SK-N-SH treated with all-trans-retinoic acid at 6 μM for 48 hours (cell line): ENCODE data around the gene TAPT1.

Source experiments
- ESRRG ChIP-seq: fragments of 250-450 bp; sonication (Bioruptor Pico); IDR thresholded peaks from 2 replicates; pipeline ENCODE4 v1.6.1; 2021; ENCODE audit warnings: mild to moderate bottlenecking
- GLIS3 ChIP-seq: fragments of 250-450 bp; sonication (Bioruptor Pico); IDR thresholded peaks from 2 replicates; pipeline ENCODE4 v1.5.0; 2020; ENCODE audit warnings: mild to moderate bottlenecking, moderate library complexity
- ISL1 ChIP-seq: fragments of 250-450 bp; sonication (Bioruptor Pico); IDR thresholded peaks from 2 replicates; pipeline ENCODE4 v2.1.2; 2022; ENCODE audit warnings: mild to moderate bottlenecking, moderate library complexity
- OSR1 ChIP-seq: fragments of 250-450 bp; sonication (Bioruptor Pico); IDR thresholded peaks from 2 replicates; pipeline ENCODE4 v1.8.0; 2022; ENCODE audit warnings: moderate library complexity, mild to moderate bottlenecking, inconsistent platforms
- RARB ChIP-seq: fragments of 250-450 bp; sonication (Bioruptor Pico); IDR thresholded peaks from 2 replicates; pipeline ENCODE4 v1.8.0; 2021; ENCODE audit warnings: mild to moderate bottlenecking, moderate library complexity
- SNAI2 ChIP-seq: fragments of 250-450 bp; sonication (Bioruptor Pico); IDR thresholded peaks from 2 replicates; pipeline ENCODE4 v1.5.0; 2020; ENCODE audit warnings: mild to moderate bottlenecking, moderate library complexity
- TCF4 ChIP-seq: fragments of 250-450 bp; sonication (Bioruptor Pico); IDR thresholded peaks from 2 replicates; pipeline ENCODE4 v1.8.0; 2021; ENCODE audit warnings: mild to moderate bottlenecking, moderate library complexity, borderline replicate concordance
- TOX ChIP-seq: fragments of 250-450 bp; sonication (Bioruptor Pico); IDR thresholded peaks from 2 replicates; pipeline ENCODE4 v1.8.0; 2021; ENCODE audit warnings: mild to moderate bottlenecking, moderate library complexity, borderline replicate concordance
- ZFP3 ChIP-seq: fragments of 250-450 bp; sonication (Bioruptor Pico); IDR thresholded peaks from 2 replicates; pipeline ENCODE4 v1.5.0; 2020; ENCODE audit warnings: mild to moderate bottlenecking, moderate library complexity
- ZFP30 ChIP-seq: fragments of 450-650 bp; formaldehyde crosslinking; IDR thresholded peaks from 2 replicates; pipeline ENCODE4 v1.5.0; 2022; ENCODE audit warnings: mild to moderate bottlenecking, moderate library complexity
- ZNF70 ChIP-seq: fragments of 450-650 bp; formaldehyde crosslinking; IDR thresholded peaks from 2 replicates; pipeline ENCODE4 v1.5.0; 2020; ENCODE audit warnings: mild to moderate bottlenecking, moderate library complexity
- TF ChIP-seq, protein P1 (sequence below): fragments of 250-450 bp; sonication (Bioruptor Pico); IDR thresholded peaks from 2 replicates; pipeline ENCODE4 v1.5.1; 2020; ENCODE audit warnings: low read depth, mild to moderate bottlenecking, moderate library complexity
- TF ChIP-seq, protein P2 (sequence below): fragments of 250-450 bp; sonication (Bioruptor Pico); IDR thresholded peaks from 2 replicates; pipeline ENCODE4 v1.8.0; 2021; ENCODE audit warnings: low read depth, mild to moderate bottlenecking, moderate library complexity, borderline replicate concordance

DNA sequence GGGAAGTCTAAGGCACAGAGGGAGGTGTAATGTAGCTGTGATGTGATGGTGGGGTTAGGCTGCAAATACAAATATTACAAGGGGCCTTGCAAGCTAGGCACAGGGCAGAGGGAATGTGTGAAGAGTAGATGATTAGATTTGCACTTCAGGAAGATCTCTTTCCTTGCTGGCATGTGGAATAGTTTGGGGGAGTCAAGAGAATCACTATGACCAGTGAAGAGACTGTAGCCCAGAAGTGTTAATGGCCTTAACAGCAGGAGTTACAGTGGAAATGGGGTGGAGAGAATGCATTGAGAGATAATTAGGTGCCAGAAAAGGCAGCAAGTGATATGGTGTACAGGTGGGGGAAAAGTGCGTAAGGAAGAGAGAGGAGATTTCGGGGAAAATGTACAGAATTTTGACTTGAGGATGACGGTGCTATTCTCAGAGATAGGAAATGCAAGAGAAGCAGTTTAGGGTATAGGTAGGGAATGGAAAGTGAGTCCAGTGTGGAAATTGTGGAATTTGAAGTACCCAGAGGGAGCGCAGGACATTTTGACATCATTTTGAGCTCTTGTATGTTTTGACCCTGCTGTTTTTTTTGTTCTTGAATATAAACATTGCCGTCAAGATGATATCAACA, 10.2 kb upstream of the TAPT1 start:
- TF ChIP-seq ESRRG (CRISPR knock-in tag) (no peak), ISL1 (CRISPR knock-in tag) (no peak), TOX (no peak), ZFP3 (no peak), ZFP30 (CRISPR knock-in tag) (no peak), OSR1 (CRISPR knock-in tag) (no peak), TCF4 (CRISPR knock-in tag) (no peak), RARB (CRISPR knock-in tag) (no peak), ZNF70 (CRISPR knock-in tag) (no peak), GLIS3 (CRISPR knock-in tag) (no peak), SNAI2 (CRISPR knock-in tag) (no peak)
- TF ChIP-seq, protein P1, sequence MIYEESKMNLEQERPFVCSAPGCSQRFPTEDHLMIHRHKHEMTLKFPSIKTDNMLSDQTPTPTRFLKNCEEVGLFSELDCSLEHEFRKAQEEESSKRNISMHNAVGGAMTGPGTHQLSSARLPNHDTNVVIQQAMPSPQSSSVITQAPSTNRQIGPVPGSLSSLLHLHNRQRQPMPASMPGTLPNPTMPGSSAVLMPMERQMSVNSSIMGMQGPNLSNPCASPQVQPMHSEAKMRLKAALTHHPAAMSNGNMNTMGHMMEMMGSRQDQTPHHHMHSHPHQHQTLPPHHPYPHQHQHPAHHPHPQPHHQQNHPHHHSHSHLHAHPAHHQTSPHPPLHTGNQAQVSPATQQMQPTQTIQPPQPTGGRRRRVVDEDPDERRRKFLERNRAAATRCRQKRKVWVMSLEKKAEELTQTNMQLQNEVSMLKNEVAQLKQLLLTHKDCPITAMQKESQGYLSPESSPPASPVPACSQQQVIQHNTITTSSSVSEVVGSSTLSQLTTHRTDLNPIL = no peak
- TF ChIP-seq, protein P2, sequence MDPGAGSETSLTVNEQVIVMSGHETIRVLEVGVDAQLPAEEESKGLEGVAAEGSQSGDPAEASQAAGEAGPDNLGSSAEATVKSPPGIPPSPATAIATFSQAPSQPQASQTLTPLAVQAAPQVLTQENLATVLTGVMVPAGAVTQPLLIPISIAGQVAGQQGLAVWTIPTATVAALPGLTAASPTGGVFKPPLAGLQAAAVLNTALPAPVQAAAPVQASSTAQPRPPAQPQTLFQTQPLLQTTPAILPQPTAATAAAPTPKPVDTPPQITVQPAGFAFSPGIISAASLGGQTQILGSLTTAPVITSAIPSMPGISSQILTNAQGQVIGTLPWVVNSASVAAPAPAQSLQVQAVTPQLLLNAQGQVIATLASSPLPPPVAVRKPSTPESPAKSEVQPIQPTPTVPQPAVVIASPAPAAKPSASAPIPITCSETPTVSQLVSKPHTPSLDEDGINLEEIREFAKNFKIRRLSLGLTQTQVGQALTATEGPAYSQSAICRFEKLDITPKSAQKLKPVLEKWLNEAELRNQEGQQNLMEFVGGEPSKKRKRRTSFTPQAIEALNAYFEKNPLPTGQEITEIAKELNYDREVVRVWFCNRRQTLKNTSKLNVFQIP = no peak
